ENCODE measurements around the gene RERE.

DNA sequence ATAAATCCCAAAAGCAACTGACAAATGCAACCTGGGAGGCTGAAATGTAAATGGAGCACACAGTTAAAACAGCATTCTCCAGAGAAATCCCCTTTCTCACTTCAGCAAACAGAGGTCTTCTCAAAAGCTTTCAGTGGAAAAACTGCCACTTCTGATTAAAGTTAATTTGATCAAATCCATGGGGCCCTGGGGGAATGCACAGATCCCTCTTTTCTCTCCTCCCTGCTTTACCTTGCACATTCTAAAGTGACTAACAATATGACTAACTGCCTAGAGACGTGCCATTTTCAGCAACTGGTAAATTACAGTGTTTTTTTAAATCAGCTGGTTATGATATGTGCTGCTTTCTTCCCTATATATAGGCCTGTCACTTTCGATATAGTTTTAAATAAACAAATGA, 142.5 kb downstream of the RERE start:
- TF ChIP-seq IRF2 (CRISPR knock-in tag; IDR thresholded peaks at IDR 0.05; ENCODE audit: borderline replicate concordance, low read depth), result no peak
- no peak for TF ChIP-seq TEAD4 (CRISPR knock-in tag; IDR thresholded peaks at IDR 0.05)
- TF ChIP-seq, protein P1, sequence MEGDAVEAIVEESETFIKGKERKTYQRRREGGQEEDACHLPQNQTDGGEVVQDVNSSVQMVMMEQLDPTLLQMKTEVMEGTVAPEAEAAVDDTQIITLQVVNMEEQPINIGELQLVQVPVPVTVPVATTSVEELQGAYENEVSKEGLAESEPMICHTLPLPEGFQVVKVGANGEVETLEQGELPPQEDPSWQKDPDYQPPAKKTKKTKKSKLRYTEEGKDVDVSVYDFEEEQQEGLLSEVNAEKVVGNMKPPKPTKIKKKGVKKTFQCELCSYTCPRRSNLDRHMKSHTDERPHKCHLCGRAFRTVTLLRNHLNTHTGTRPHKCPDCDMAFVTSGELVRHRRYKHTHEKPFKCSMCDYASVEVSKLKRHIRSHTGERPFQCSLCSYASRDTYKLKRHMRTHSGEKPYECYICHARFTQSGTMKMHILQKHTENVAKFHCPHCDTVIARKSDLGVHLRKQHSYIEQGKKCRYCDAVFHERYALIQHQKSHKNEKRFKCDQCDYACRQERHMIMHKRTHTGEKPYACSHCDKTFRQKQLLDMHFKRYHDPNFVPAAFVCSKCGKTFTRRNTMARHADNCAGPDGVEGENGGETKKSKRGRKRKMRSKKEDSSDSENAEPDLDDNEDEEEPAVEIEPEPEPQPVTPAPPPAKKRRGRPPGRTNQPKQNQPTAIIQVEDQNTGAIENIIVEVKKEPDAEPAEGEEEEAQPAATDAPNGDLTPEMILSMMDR (IDR thresholded peaks at IDR 0.05), result no peak
- TF ChIP-seq SP1 (CRISPR knock-in tag; conservative IDR thresholded peaks at IDR 0.05), result no peak
- TF ChIP-seq, protein P2, sequence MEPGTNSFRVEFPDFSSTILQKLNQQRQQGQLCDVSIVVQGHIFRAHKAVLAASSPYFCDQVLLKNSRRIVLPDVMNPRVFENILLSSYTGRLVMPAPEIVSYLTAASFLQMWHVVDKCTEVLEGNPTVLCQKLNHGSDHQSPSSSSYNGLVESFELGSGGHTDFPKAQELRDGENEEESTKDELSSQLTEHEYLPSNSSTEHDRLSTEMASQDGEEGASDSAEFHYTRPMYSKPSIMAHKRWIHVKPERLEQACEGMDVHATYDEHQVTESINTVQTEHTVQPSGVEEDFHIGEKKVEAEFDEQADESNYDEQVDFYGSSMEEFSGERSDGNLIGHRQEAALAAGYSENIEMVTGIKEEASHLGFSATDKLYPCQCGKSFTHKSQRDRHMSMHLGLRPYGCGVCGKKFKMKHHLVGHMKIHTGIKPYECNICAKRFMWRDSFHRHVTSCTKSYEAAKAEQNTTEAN (CRISPR knock-in tag; IDR thresholded peaks at IDR 0.05), result no peak
- no peak for TF ChIP-seq NR1H2 (CRISPR knock-in tag; IDR thresholded peaks at IDR 0.05)
- TF ChIP-seq, protein P3, sequence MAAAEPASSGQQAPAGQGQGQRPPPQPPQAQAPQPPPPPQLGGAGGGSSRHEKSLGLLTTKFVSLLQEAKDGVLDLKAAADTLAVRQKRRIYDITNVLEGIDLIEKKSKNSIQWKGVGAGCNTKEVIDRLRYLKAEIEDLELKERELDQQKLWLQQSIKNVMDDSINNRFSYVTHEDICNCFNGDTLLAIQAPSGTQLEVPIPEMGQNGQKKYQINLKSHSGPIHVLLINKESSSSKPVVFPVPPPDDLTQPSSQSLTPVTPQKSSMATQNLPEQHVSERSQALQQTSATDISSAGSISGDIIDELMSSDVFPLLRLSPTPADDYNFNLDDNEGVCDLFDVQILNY (CRISPR knock-in tag; IDR thresholded peaks at IDR 0.05), result no peak
- no peak for TF ChIP-seq JUN (CRISPR knock-in tag; IDR thresholded peaks at IDR 0.05)
- no peak for TF ChIP-seq CREM (CRISPR knock-in tag; IDR thresholded peaks at IDR 0.05)
- TF ChIP-seq ZBTB21 (CRISPR knock-in tag; IDR thresholded peaks at IDR 0.05; ENCODE audit: borderline replicate concordance), result no peak
- TF ChIP-seq SMAD3 (CRISPR knock-in tag; IDR thresholded peaks at IDR 0.05; ENCODE audit: borderline replicate concordance), result no peak
- TF ChIP-seq ZNF219 (CRISPR knock-in tag; IDR thresholded peaks at IDR 0.05; ENCODE audit: borderline replicate concordance), result no peak
- TF ChIP-seq, protein P4, sequence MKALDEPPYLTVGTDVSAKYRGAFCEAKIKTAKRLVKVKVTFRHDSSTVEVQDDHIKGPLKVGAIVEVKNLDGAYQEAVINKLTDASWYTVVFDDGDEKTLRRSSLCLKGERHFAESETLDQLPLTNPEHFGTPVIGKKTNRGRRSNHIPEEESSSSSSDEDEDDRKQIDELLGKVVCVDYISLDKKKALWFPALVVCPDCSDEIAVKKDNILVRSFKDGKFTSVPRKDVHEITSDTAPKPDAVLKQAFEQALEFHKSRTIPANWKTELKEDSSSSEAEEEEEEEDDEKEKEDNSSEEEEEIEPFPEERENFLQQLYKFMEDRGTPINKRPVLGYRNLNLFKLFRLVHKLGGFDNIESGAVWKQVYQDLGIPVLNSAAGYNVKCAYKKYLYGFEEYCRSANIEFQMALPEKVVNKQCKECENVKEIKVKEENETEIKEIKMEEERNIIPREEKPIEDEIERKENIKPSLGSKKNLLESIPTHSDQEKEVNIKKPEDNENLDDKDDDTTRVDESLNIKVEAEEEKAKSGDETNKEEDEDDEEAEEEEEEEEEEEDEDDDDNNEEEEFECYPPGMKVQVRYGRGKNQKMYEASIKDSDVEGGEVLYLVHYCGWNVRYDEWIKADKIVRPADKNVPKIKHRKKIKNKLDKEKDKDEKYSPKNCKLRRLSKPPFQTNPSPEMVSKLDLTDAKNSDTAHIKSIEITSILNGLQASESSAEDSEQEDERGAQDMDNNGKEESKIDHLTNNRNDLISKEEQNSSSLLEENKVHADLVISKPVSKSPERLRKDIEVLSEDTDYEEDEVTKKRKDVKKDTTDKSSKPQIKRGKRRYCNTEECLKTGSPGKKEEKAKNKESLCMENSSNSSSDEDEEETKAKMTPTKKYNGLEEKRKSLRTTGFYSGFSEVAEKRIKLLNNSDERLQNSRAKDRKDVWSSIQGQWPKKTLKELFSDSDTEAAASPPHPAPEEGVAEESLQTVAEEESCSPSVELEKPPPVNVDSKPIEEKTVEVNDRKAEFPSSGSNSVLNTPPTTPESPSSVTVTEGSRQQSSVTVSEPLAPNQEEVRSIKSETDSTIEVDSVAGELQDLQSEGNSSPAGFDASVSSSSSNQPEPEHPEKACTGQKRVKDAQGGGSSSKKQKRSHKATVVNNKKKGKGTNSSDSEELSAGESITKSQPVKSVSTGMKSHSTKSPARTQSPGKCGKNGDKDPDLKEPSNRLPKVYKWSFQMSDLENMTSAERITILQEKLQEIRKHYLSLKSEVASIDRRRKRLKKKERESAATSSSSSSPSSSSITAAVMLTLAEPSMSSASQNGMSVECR (CRISPR knock-in tag; IDR thresholded peaks at IDR 0.05; ENCODE audit: borderline replicate concordance), result no peak
- no peak for TF ChIP-seq JAZF1 (CRISPR knock-in tag; IDR thresholded peaks at IDR 0.05)

Data from WTC11 (cell line).